Uterus (tissue), 4 donors: ENCODE data around the gene CYBRD1. TPM values are rescaled to one million over a fixed set of nuclear protein-coding genes. Genes with fewer than 3 reads are reported as not detected.
A peak's percentile ranks its signal among the peaks of the same experiment; 100 is the strongest.

ENCODE experiments used
- DNase-seq, 2 donors: peaks; one replicate each; pipeline ENCODE4 v3.0.0-alpha.2; 2019 to 2020
- H3K27ac ChIP-seq, 2 donors: fragments of 200-600 bp; sonication (generic); 1 replicate in 1 of 2; 2 replicates in 1 of 2; pipeline ENCODE4 v1.5.1; 2016 to 2018
- H3K27me3 ChIP-seq, 2 donors: fragments of 200-600 bp; sonication (generic); one replicate each; pipeline ENCODE4 v1.5.1; 2018 to 2019; ENCODE audit warnings: control low read depth in 1 of 2
- H3K36me3 ChIP-seq, 2 donors: fragments of 200-600 bp; sonication (generic); one replicate each; pipeline ENCODE4 v1.5.1; 2019; ENCODE audit warnings: control low read depth in 1 of 2
- H3K4me1 ChIP-seq, 2 donors: fragments of 200-600 bp; sonication (generic); one replicate each; pipeline ENCODE4 v1.5.1; 2018 to 2019; ENCODE audit warnings: control low read depth in 1 of 2
- H3K4me3 ChIP-seq, 2 donors: fragments of 200-600 bp; sonication (generic); 1 replicate in 1 of 2; 2 replicates in 1 of 2; pipeline ENCODE4 v1.5.1; 2018 to 2019; ENCODE audit warnings: mild to moderate bottlenecking in 1 of 2
- H3K9me3 ChIP-seq, 2 donors: fragments of 200-600 bp; sonication (generic); one replicate each; pipeline ENCODE4 v1.5.1; 2019; ENCODE audit warnings: control low read depth in 1 of 2
- POLR2A ChIP-seq, 2 donors: fragments of 450-650 bp; IDR thresholded peaks; one replicate each; pipeline ENCODE4 v1.6.1; 2016; ENCODE audit warnings: antibody characterized with exemption in 2 of 2, mild to moderate bottlenecking in 1 of 2, moderate library complexity in 1 of 2
- intact Hi-C: fragments of 100-400 bp; cut with DNase I; formaldehyde crosslinking; loops from one replicate; pipeline ENCODE4 v1.15.1; 2023; ENCODE audit warnings: low total_unique reads
- total RNA-seq, 4 donors: library from RNA; depleted of rRNA in 3 of 4; stranded (reverse); fragments of >200 nt in 3 of 4; gene quantifications; one replicate each; pipeline versions ENCODE4 v1.1.0 to v1.2.4, GENCODE V29; 2014 to 2023
- TF ChIP-seq, protein P1 (sequence below), 4 experiments: fragments of 200-600 bp in 2 of 4; fragments of 450-650 bp in 2 of 4; sonication (generic) in 2 of 4; IDR thresholded peaks; one replicate each; pipeline ENCODE4 v1.5.1; 2016 to 2019; ENCODE audit warnings: antibody characterized with exemption in 4 of 4, mild to moderate bottlenecking in 2 of 4, moderate library complexity in 1 of 4
- donor health status: DM: yes; HTN: yes; CAD: no.

CYBRD1 gene
- total RNA-seq, 4 donors from 2014 or later: 108 to 335 (median 219) TPM

DNA sequence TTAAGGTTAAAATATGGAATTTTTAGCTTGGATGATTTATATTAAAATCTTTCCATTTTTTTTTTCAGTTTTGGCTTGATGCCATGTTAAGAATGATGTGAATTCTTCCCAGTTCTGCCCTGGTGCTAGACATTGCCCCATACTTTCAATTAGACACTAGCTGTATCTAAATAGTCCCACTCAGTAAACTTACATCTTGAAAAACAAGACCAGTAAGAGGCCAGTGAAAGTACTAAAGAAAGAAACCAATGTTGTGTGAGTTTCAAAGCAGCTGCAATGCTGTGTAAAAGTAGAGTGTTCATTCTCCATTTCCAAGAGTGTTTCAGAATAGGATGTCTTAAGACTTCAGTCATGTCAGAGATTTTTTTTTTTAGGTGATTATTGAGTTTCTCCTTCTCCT, 40.0 kb upstream of the CYBRD1 start:
- intact Hi-C loops: no loop called here
- Histone ChIP-seq H3K4me1 (no peaks in the 10 kb centered on the region), H3K9me3 (no peaks in the 10 kb centered on the region), H3K4me3 (no peak overlapping the region), H3K27me3 (no peaks in the 10 kb centered on the region), H3K36me3 (no peaks in the 10 kb centered on the region), H3K27ac (peak overlapping the region in 1 of 2 donors; percentile 15)
- DNase-seq: no peak
- TF ChIP-seq, protein P1, sequence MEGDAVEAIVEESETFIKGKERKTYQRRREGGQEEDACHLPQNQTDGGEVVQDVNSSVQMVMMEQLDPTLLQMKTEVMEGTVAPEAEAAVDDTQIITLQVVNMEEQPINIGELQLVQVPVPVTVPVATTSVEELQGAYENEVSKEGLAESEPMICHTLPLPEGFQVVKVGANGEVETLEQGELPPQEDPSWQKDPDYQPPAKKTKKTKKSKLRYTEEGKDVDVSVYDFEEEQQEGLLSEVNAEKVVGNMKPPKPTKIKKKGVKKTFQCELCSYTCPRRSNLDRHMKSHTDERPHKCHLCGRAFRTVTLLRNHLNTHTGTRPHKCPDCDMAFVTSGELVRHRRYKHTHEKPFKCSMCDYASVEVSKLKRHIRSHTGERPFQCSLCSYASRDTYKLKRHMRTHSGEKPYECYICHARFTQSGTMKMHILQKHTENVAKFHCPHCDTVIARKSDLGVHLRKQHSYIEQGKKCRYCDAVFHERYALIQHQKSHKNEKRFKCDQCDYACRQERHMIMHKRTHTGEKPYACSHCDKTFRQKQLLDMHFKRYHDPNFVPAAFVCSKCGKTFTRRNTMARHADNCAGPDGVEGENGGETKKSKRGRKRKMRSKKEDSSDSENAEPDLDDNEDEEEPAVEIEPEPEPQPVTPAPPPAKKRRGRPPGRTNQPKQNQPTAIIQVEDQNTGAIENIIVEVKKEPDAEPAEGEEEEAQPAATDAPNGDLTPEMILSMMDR (IDR thresholded peaks at IDR 0.05): no peak
- no peak for TF ChIP-seq POLR2A (IDR thresholded peaks at IDR 0.05)

DNA sequence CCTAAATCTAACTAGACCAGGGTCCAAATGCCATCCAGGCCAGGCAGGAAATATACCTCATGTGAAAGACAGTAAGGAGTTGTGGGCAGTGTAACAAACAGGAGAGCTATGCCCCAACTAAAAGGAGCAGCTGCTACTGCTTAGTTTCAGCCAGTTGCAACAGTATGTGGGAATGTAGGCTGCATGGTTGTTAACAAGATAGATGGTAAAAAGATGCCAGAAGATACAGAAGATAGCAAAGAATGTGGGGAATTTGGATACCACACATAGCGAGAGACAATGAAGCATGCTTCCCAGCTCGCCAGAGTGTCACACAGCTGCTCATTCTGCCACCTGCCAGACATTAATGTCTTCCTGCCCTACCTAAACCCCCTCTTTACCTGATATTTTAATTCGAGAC, 39.4 kb upstream of the CYBRD1 start:
- Histone ChIP-seq H3K4me3 (no peak overlapping the region), H3K36me3 (no peaks in the 10 kb centered on the region), H3K27ac (peak overlapping the region in 1 of 2 donors; percentile 15), H3K27me3 (no peaks in the 10 kb centered on the region), H3K9me3 (no peaks in the 10 kb centered on the region), H3K4me1 (no peaks in the 10 kb centered on the region)
- no peak for TF ChIP-seq POLR2A (IDR thresholded peaks at IDR 0.05)
- TF ChIP-seq, protein P1 (IDR thresholded peaks at IDR 0.05): no peak
- intact Hi-C loops: no loop called here
- DNase-seq: no peak

DNA sequence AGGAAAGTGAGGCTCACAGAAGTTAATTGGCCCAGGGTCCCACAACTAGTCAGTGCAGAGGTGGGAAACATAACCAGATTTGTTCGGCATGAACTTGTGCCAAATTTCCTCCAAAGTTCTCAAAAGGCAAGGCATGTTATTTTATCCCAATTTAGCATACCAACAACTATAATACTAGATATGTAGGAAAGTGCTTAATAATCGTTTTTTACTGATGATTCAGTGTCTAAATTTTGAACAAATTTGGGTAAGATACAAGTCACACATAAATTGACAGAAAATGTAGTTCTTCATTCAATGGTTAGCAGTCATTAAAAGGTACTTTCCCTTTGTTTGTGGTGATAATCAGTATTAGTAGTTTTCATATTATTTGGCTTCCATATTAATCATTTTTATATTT, 38.5 kb upstream of the CYBRD1 start:
- H3K27me3 ChIP-seq: no peaks in the 10 kb centered on the region
- no peaks in the 10 kb centered on the region for H3K36me3 ChIP-seq
- no peaks in the 10 kb centered on the region for H3K9me3 ChIP-seq
- intact Hi-C loops: no loop called here
- no peaks in the 10 kb centered on the region for H3K4me1 ChIP-seq
- H3K4me3 ChIP-seq: no peak overlapping the region
- no peak for DNase-seq
- TF ChIP-seq POLR2A (IDR thresholded peaks at IDR 0.05): no peak
- TF ChIP-seq, protein P1 (IDR thresholded peaks at IDR 0.05): no peak
- H3K27ac ChIP-seq: no peak overlapping the region

DNA sequence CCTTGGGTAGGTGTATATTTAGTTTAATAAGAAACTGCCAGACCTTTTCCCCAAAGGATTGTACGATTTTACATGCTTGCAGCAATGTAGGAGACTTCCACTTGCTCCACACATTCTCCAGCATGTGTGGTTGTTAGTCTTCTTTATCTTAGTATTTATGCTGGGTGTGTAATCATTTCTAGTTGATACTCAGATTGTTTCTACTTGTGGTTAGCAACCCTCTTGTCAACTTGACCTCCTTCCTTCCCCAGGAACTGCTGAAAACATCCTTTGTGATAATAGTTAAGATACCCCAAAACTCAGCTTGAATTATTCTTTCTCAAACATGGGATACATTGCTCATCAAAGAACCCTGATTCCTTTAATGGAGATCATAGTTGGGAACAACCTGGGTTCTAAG, 37.2 kb upstream of the CYBRD1 start:
- Histone ChIP-seq H3K27me3 (no peaks in the 10 kb centered on the region), H3K27ac (peak overlapping the region in 1 of 2 donors; percentile 12), H3K4me3 (no peak overlapping the region), H3K9me3 (no peaks in the 10 kb centered on the region), H3K4me1 (no peaks in the 10 kb centered on the region), H3K36me3 (no peaks in the 10 kb centered on the region)
- intact Hi-C loops: no loop called here
- no peak for DNase-seq
- TF ChIP-seq POLR2A (IDR thresholded peaks at IDR 0.05): no peak
- TF ChIP-seq, protein P1 (IDR thresholded peaks at IDR 0.05): no peak

DNA sequence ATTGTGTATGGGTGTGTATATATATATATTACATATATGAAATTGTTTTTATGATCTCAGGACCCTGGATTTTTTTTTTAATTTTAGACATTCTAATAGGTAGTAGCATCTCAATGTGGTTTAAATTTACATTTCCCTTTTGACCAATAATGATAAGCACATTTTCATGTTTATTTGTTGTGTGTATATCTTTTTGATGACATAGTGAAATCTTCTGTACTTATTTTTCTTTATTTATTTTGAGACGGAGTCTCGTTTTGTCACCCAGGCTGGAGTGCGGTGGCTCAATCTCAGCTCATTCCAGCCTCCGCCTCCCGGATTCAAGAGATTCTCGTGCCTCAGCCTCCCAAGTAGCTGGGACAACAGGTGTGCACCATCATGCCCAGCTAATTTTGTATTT, 35.1 kb upstream of the CYBRD1 start:
- TF ChIP-seq, protein P1 (IDR thresholded peaks at IDR 0.05): no peak
- TF ChIP-seq POLR2A (IDR thresholded peaks at IDR 0.05): no peak
- intact Hi-C loops: no loop called here
- Histone ChIP-seq H3K9me3 (no peaks in the 10 kb centered on the region), H3K4me1 (no peaks in the 10 kb centered on the region), H3K36me3 (no peaks in the 10 kb centered on the region), H3K27me3 (no peaks in the 10 kb centered on the region), H3K27ac (no peak overlapping the region), H3K4me3 (no peak overlapping the region)
- no peak for DNase-seq
